ENCODE results near the gene STYXL1. TPM values are rescaled to one million over a fixed set of nuclear protein-coding genes. Genes with fewer than 3 reads are reported as not detected.
"Not testable (repeated sequence)": the region's sequence is repeated elsewhere in the genome, so short reads cannot be mapped to it uniquely, and the experiment has no call there.

Gene STYXL1
- total and polyA plus RNA-seq, 2 experiments from 2014 or later = 56.3 to 70.1 TPM

DNA sequence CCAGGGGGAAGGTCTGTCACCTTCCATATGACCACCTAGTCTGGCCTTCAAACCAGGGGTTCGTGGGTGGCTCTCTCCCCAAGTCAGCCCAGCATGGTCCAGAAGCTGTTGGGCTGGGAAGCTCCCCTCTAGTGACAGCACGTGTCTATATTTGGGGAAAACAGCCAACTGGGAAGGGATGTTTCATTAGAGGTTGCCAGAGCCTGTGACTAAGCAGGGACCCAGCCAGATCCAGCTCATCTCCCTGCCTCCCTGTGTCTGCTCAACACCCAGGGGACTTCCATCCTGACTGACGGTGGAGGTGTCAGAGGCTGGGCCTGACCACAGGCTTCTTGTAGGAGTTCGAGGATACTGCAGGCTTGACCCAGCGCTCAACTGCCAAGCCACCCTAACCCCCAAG, 10.5 kb downstream of the STYXL1 start:
- Histone ChIP-seq H2AFZ (no peak overlapping the region), H3K36me3 (replicated peaks; ENCODE audit: insufficient read depth, low read depth) (no peaks in the 10 kb centered on the region), H3K4me1 (ENCODE audit: insufficient read depth) (no peaks in the 10 kb centered on the region), H3K27me3 (no peaks in the 10 kb centered on the region), H3K27ac (no peak overlapping the region), H3K9me2 (replicated peaks; ENCODE audit: insufficient read depth) (no peaks in the 10 kb centered on the region), H3K4me2 (no peak overlapping the region), H4K20me1 (ENCODE audit: insufficient read depth, poor library complexity, severe bottlenecking) (no peaks in the 10 kb centered on the region), H3K79me2 (no peaks in the 10 kb centered on the region), H3K4me3 (no peak overlapping the region), H3K9me3 (ENCODE audit: low read depth) (no peaks in the 10 kb centered on the region)
- WGBS (ENCODE audit: low lambda C conversion rate, missing lambda C conversion rate) = 89% methylated on average over 5 of the region's 5 CpGs
- TF ChIP-seq EZH2 (IDR thresholded peaks at IDR 0.05; ENCODE audit: borderline replicate concordance) (no peak), EZH2phosphoT487 (IDR thresholded peaks at IDR 0.05; ENCODE audit: low read depth, severe bottlenecking, unreplicated experiment) (no peak)
- TF ChIP-seq, protein P1, sequence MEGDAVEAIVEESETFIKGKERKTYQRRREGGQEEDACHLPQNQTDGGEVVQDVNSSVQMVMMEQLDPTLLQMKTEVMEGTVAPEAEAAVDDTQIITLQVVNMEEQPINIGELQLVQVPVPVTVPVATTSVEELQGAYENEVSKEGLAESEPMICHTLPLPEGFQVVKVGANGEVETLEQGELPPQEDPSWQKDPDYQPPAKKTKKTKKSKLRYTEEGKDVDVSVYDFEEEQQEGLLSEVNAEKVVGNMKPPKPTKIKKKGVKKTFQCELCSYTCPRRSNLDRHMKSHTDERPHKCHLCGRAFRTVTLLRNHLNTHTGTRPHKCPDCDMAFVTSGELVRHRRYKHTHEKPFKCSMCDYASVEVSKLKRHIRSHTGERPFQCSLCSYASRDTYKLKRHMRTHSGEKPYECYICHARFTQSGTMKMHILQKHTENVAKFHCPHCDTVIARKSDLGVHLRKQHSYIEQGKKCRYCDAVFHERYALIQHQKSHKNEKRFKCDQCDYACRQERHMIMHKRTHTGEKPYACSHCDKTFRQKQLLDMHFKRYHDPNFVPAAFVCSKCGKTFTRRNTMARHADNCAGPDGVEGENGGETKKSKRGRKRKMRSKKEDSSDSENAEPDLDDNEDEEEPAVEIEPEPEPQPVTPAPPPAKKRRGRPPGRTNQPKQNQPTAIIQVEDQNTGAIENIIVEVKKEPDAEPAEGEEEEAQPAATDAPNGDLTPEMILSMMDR (IDR thresholded peaks at IDR 0.05; ENCODE audit: poor library complexity) = no peak
- no peak for DNase-seq (ENCODE audit: low spot score)

DNA sequence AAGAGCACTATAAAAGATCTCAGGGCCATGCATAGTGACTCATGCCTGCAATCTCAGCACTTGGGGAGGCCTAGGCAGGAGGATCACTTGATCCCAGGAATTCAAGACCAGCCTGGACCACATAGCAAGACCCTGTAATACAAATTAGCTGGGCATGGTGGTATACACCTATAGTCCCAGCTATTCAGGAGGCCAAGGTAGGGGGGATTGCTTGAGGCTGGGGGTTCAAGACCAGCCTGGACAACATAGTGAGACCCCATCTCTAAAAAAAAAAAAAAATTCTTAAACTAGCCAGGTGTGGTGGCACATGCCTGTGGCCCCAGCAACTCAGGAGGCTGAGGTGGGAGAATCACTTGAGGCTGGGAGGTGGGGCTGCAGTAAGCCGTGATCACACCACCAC, 15.8 kb downstream of the STYXL1 start:
- 88% methylated on average over 1 of the region's 1 CpG for WGBS (ENCODE audit: low lambda C conversion rate, missing lambda C conversion rate)
- Histone ChIP-seq H3K4me3 (no peak overlapping the region), H2AFZ (no peak overlapping the region), H3K9me3 (ENCODE audit: low read depth) (no peaks in the 10 kb centered on the region), H3K4me1 (ENCODE audit: insufficient read depth) (no peaks in the 10 kb centered on the region), H3K27me3 (no peaks in the 10 kb centered on the region), H4K20me1 (ENCODE audit: insufficient read depth, poor library complexity, severe bottlenecking) (no peaks in the 10 kb centered on the region), H3K79me2 (no peaks in the 10 kb centered on the region), H3K4me2 (no peak overlapping the region), H3K27ac (no peak overlapping the region), H3K36me3 (replicated peaks; ENCODE audit: insufficient read depth, low read depth) (no peaks in the 10 kb centered on the region), H3K9me2 (replicated peaks; ENCODE audit: insufficient read depth) (no peaks in the 10 kb centered on the region)
- TF ChIP-seq EZH2 (IDR thresholded peaks at IDR 0.05; ENCODE audit: borderline replicate concordance) (no peak), EZH2phosphoT487 (IDR thresholded peaks at IDR 0.05; ENCODE audit: low read depth, severe bottlenecking, unreplicated experiment) (no peak)
- TF ChIP-seq, protein P1 (IDR thresholded peaks at IDR 0.05; ENCODE audit: poor library complexity) = no peak
- DNase-seq (ENCODE audit: low spot score) = no peak

DNA sequence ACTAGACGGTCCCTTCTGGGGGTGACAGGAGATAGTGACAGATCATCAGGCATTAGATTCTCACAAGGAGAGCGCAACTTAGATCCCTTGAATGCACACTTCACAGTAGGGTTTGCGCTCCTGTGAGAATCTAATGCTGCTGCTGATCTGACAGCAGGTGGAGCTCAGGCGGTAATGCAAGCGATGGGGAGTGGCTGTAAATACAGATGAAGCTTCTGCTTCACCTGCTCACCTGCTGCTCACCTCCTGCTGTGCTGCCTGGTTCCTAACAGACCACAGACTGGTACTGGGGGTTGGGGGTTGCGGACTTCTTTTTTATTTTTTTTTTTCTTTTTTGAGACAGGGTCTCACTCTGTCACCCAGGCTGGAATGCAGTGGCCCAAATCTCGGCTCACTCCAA, 18.1 kb downstream of the STYXL1 start:
- H3K9me2 ChIP-seq (replicated peaks; ENCODE audit: insufficient read depth); H3K4me3 ChIP-seq; H3K9me3 ChIP-seq (ENCODE audit: low read depth); H3K4me2 ChIP-seq; H2AFZ ChIP-seq; H3K27ac ChIP-seq; H3K27me3 ChIP-seq; H3K4me1 ChIP-seq (ENCODE audit: insufficient read depth); DNase-seq (ENCODE audit: low spot score); H3K79me2 ChIP-seq; H3K36me3 ChIP-seq (replicated peaks; ENCODE audit: insufficient read depth, low read depth); H4K20me1 ChIP-seq (ENCODE audit: insufficient read depth, poor library complexity, severe bottlenecking): not testable (repeated sequence)
- WGBS (ENCODE audit: low lambda C conversion rate, missing lambda C conversion rate) = 96% methylated on average over 7 of the region's 7 CpGs

DNA sequence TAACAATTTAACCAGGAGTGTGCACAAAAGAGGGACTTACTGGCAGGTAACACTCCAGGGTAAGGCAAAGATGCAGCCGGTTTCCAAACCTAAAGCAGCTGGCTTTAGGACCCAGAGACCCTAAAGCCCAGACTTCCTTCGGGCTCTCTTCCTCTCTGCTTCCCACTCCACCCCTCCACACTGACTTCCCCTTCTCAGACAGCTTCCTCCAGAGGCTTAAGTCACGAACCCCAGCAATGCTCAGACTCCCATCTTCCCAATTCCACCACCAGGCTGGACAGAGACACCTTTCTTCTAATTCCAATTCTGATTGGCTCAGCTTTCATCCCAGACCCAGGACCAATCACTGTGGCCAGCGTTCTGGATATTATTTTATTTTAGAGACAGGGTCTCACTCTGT, 24.8 kb downstream of the STYXL1 start:
- H3K4me3 ChIP-seq = no peak overlapping the region
- H3K4me2 ChIP-seq = no peak overlapping the region
- DNase-seq (ENCODE audit: low spot score) = no peak
- no peak overlapping the region for H3K27ac ChIP-seq
- no peaks in the 10 kb centered on the region for H3K4me1 ChIP-seq (ENCODE audit: insufficient read depth)
- H3K9me3 ChIP-seq (ENCODE audit: low read depth) = no peaks in the 10 kb centered on the region
- H3K79me2 ChIP-seq = no peaks in the 10 kb centered on the region
- peaks cover 2% of the 10 kb centered on the region for H3K36me3 ChIP-seq (replicated peaks; ENCODE audit: insufficient read depth, low read depth)
- TF ChIP-seq, protein P1 (IDR thresholded peaks at IDR 0.05; ENCODE audit: poor library complexity) = no peak
- TF ChIP-seq EZH2phosphoT487 (IDR thresholded peaks at IDR 0.05; ENCODE audit: low read depth, severe bottlenecking, unreplicated experiment) (no peak), EZH2 (IDR thresholded peaks at IDR 0.05; ENCODE audit: borderline replicate concordance) (no peak)
- no peaks in the 10 kb centered on the region for H4K20me1 ChIP-seq (ENCODE audit: insufficient read depth, poor library complexity, severe bottlenecking)
- H3K9me2 ChIP-seq (replicated peaks; ENCODE audit: insufficient read depth) = no peaks in the 10 kb centered on the region
- H3K27me3 ChIP-seq = no peaks in the 10 kb centered on the region
- WGBS (ENCODE audit: low lambda C conversion rate, missing lambda C conversion rate) = 67% methylated on average over 4 of the region's 4 CpGs
- H2AFZ ChIP-seq = no peak overlapping the region
